Adipocyte (in vitro differentiated cells): ENCODE results near the gene TRAK1.

Experiments
- DNase-seq: peaks from one replicate; pipeline ENCODE4 v3.0.0-alpha.2; 2015; ENCODE audit warnings: low read depth
- H3K27me3 ChIP-seq: replicated peaks from 2 replicates; pipeline ENCODE4 v1.7.0; 2013; ENCODE audit warnings: mild to moderate bottlenecking, low read length, moderate library complexity; ENCODE audit not compliant: control insufficient read depth, insufficient read depth
- H3K36me3 ChIP-seq: 2 replicates; pipeline ENCODE4 v1.7.0; 2013; ENCODE audit warnings: low read length, mild to moderate bottlenecking, moderate library complexity; ENCODE audit not compliant: control insufficient read depth, insufficient read depth, severe bottlenecking
- H3K4me1 ChIP-seq: 2 replicates; pipeline ENCODE4 v1.7.0; 2013; ENCODE audit warnings: mild to moderate bottlenecking, low read length, moderate library complexity; ENCODE audit not compliant: control insufficient read depth, insufficient read depth
- H3K4me3 ChIP-seq: 2 replicates; pipeline ENCODE4 v1.7.0; 2013; ENCODE audit warnings: mild to moderate bottlenecking, low read length, moderate library complexity
- H3K9ac ChIP-seq: 2 replicates; pipeline ENCODE4 v1.7.0; 2013; ENCODE audit warnings: mild to moderate bottlenecking, low read length, moderate library complexity
- H3K9me3 ChIP-seq: 2 replicates; pipeline ENCODE4 v1.7.0; 2013; ENCODE audit warnings: mild to moderate bottlenecking, low read length, moderate library complexity; ENCODE audit not compliant: control insufficient read depth

Gene TRAK1

GRCh38 chr3:42235532-42235931 is 144.4 kb downstream of the TRAK1 start:
- peaks cover 15% of the 10 kb centered on the region for H3K9me3 ChIP-seq
- H3K9ac ChIP-seq: no peak overlapping the region
- no peaks in the 10 kb centered on the region for H3K36me3 ChIP-seq
- H3K27me3 ChIP-seq: peaks cover 10% of the 10 kb centered on the region
- no peaks in the 10 kb centered on the region for H3K4me1 ChIP-seq
- no peak overlapping the region for H3K4me3 ChIP-seq
- no peak for DNase-seq

GRCh38 chr3:42236611-42237010 is 145.5 kb downstream of the TRAK1 start:
- Histone ChIP-seq H3K9me3 (peaks cover 15% of the 10 kb centered on the region), H3K4me1 (no peaks in the 10 kb centered on the region), H3K36me3 (no peaks in the 10 kb centered on the region), H3K4me3 (no peak overlapping the region), H3K9ac (no peak overlapping the region), H3K27me3 (peaks cover 10% of the 10 kb centered on the region)
- peak; percentile 15 for DNase-seq

GRCh38 chr3:42246091-42246490 is 154.9 kb downstream of the TRAK1 start:
- Histone ChIP-seq H3K36me3 (no peaks in the 10 kb centered on the region), H3K9ac (no peak overlapping the region), H3K27me3 (peaks cover 51% of the 10 kb centered on the region), H3K4me1 (no peaks in the 10 kb centered on the region), H3K9me3 (no peaks in the 10 kb centered on the region), H3K4me3 (no peak overlapping the region)
- DNase-seq: no peak

- Histone ChIP-seq H3K9me3 (no peaks in the 10 kb centered on the region), H3K27me3 (peaks cover 51% of the 10 kb centered on the region), H3K4me1 (no peaks in the 10 kb centered on the region), H3K9ac (no peak overlapping the region), H3K36me3 (no peaks in the 10 kb centered on the region), H3K4me3 (no peak overlapping the region)
- DNase-seq: peak; percentile 77
Measured at GRCh38 chr3:42247576-42248027, 156.4 kb downstream of the TRAK1 start.

GRCh38 chr3:42250761-42251160 is 159.6 kb downstream of the TRAK1 start:
- Histone ChIP-seq H3K9me3 (no peaks in the 10 kb centered on the region), H3K9ac (no peak overlapping the region), H3K36me3 (no peaks in the 10 kb centered on the region), H3K27me3 (peaks cover 38% of the 10 kb centered on the region), H3K4me1 (peaks cover 13% of the 10 kb centered on the region), H3K4me3 (no peak overlapping the region)
- DNase-seq: no peak

GRCh38 chr3:42254566-42254965 is 163.4 kb downstream of the TRAK1 start:
- H3K4me3 ChIP-seq: no peak overlapping the region

GRCh38 chr3:42256135-42256819 is 165.1 kb downstream of the TRAK1 start:
- H3K36me3 ChIP-seq: no peaks in the 10 kb centered on the region
- peak; percentile 10 for DNase-seq
- H3K4me3 ChIP-seq: no peak overlapping the region
- H3K9ac ChIP-seq: no peak overlapping the region
- no peaks in the 10 kb centered on the region for H3K9me3 ChIP-seq
- no peaks in the 10 kb centered on the region for H3K27me3 ChIP-seq
- peaks cover 13% of the 10 kb centered on the region for H3K4me1 ChIP-seq

More at GRCh38 chr3:42254566-42254965, 163.4 kb downstream of the TRAK1 start:
- H3K4me1 ChIP-seq: peaks cover 13% of the 10 kb centered on the region
- H3K27me3 ChIP-seq: peaks cover 4% of the 10 kb centered on the region
- H3K9me3 ChIP-seq: no peaks in the 10 kb centered on the region
- no peak for DNase-seq
- H3K9ac ChIP-seq: no peak overlapping the region
- H3K36me3 ChIP-seq: no peaks in the 10 kb centered on the region

- Histone ChIP-seq H3K9me3 (no peaks in the 10 kb centered on the region), H3K4me1 (peaks cover 13% of the 10 kb centered on the region), H3K36me3 (no peaks in the 10 kb centered on the region), H3K4me3 (no peak overlapping the region), H3K9ac (no peak overlapping the region), H3K27me3 (no peaks in the 10 kb centered on the region)
- no peak for DNase-seq
Measured at GRCh38 chr3:42257007-42257406, 165.8 kb downstream of the TRAK1 start.

- peaks cover 10% of the 10 kb centered on the region for H3K4me1 ChIP-seq
- H3K36me3 ChIP-seq: no peaks in the 10 kb centered on the region
- no peak overlapping the region for H3K9ac ChIP-seq
- peaks cover 33% of the 10 kb centered on the region for H3K27me3 ChIP-seq
- no peak overlapping the region for H3K4me3 ChIP-seq
- no peaks in the 10 kb centered on the region for H3K9me3 ChIP-seq
- DNase-seq: peak; percentile 62
Measured at GRCh38 chr3:42262525-42262924, 171.4 kb downstream of the TRAK1 start.

- peaks cover 44% of the 10 kb centered on the region for H3K27me3 ChIP-seq
- peak; percentile 21 for DNase-seq
- H3K4me3 ChIP-seq: peak overlapping the region; percentile 33
- peaks cover 10% of the 10 kb centered on the region for H3K4me1 ChIP-seq
- H3K9ac ChIP-seq: no peak overlapping the region
- H3K36me3 ChIP-seq: no peaks in the 10 kb centered on the region
- H3K9me3 ChIP-seq: no peaks in the 10 kb centered on the region
Measured at GRCh38 chr3:42263354-42264346, 172.5 kb downstream of the TRAK1 start.

GRCh38 chr3:42264399-42265058 is 173.4 kb downstream of the TRAK1 start:
- peak; percentile 49 for DNase-seq

More at GRCh38 chr3:42264399-42265058, 173.4 kb downstream of the TRAK1 start:
- peaks cover 10% of the 10 kb centered on the region for H3K4me1 ChIP-seq
- peaks cover 50% of the 10 kb centered on the region for H3K27me3 ChIP-seq
- no peaks in the 10 kb centered on the region for H3K36me3 ChIP-seq
- H3K9ac ChIP-seq: no peak overlapping the region
- no peaks in the 10 kb centered on the region for H3K9me3 ChIP-seq
- H3K4me3 ChIP-seq: no peak overlapping the region
